T47D (cell line): ENCODE measurements around the gene RNLS.
A peak's percentile ranks its signal among the peaks of the same experiment; 100 is the strongest.

Experiments
- DNase-seq, 2 experiments: peaks; one replicate each; pipeline versions ENCODE4 v3.0.0 to v3.0.0-alpha.2; 2011 to 2012; ENCODE audit warnings: low read depth in 1 of 2, low spot score in 1 of 2
- JUND ChIP-seq: IDR thresholded peaks from 2 replicates; pipeline ENCODE4 v1.6.1; 2012; ENCODE audit warnings: low read depth
- in situ Hi-C: cut with HindIII; loops from 2 replicates; pipeline ENCODE4 v1.10.0; 2016; ENCODE audit warnings: low sequenced_read_pairs, low pct_unique_long_range_greater_than_20kb

RNLS gene

DNA sequence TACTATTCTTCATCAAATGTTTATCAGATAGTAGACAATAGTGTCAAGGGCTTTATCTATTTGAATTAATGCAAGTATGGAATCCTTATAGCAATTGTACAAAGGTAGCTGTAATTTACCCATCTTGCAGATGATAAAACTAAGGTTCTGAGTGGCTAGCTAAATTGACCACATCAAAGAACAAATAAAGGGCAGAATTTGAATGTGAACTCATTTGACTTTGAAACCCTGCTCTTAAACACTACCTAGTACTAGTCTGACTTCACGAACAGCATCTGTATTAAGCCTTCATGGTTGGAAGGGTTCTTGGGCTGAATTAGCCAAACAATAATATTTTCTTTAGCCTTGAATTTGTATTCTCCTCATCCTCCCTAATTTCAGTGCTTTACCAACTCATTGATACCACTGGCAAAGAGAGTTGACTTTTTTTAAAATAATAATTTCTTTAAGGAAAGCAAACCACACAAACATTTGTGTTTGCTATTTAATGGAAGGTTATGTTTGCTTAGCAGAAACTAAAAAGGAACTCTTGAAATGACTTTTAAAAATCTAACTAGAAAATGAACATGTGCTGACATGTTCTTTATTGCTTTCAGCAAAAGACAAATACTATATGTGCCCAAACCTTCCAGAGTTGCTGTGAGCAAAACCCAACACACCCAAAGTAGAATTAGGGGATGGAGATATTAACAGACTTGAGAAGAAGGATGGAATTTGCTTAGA, 322.6 kb downstream of the RNLS start:
- DNase-seq, result no peak
- TF ChIP-seq JUND, result no peak
- in situ Hi-C loops, result no loop called here

DNA sequence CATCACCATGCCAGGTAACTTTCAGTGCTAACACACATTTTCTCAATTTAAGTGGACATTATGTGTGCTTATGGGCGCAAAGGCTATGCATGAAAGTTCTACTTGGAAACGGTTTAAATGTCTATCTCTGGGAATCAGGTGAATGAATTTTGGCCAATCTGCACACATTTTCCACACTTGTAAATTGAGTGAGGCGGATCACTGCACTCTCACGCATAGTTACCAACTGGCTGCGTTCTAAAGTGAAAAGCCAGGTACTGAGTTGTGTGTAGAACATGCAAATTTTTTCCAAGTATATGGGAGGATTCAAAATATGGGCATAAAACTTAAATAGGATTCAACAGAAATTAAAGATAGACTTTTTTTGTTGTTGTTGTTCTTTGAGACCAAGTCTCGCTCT, 323.7 kb downstream of the RNLS start:
- in situ Hi-C loops, result no loop called here
- TF ChIP-seq JUND, result no peak
- no peak for DNase-seq

DNA sequence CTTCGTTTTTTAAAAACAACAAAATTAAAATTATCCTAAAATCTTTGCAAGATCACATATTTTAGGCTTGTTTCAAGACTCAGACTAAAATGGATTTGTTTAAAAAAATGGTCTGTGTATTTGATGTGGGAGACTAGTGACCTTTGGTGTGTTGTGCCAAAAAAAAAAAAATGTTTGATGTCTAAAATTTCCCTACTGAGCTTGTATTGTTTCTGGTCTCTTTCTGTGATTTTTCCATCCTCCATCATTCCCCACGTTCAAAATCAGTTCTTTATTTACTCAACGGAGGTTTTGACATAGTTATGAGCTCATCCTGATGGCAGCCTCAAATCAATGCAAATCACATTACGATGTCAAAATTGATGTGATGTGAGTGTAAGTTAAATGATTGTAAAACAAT, 326.2 kb downstream of the RNLS start:
- no peak for DNase-seq
- no peak for TF ChIP-seq JUND
- in situ Hi-C loops, result no loop called here

DNA sequence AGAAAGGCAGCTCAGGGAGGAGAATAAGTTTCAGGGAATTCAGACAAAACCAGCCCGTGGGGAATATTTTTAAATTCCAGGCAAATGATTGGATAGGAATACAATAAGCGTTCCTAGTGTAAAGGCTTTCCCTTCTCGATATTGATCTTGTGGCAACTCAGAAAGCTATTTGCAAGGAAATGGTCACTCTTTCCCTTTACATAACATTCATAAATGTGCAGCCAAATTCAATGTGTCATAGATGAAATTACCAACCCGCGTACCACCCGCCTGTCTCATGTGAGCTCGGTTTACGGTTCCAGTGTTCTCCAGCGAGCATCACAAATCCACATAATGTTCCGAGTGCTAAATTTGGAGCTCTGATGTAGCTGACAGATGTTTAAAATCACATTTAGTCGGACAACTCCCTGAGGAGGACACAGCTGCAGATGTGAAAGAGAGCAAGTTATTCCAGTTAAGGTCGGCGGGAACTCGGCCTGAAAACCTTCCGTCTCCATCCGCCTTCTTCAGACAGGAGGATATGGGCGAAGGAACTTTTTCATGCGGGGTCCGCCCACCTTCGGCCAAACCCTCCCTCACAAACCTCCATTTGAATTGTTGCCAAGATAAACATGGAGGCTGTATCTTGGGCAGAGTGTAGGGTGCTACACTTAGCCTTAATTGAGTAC, 327.0 kb downstream of the RNLS start:
- DNase-seq, result no peak
- TF ChIP-seq JUND, result no peak
- in situ Hi-C loops, result no loop called here

DNA sequence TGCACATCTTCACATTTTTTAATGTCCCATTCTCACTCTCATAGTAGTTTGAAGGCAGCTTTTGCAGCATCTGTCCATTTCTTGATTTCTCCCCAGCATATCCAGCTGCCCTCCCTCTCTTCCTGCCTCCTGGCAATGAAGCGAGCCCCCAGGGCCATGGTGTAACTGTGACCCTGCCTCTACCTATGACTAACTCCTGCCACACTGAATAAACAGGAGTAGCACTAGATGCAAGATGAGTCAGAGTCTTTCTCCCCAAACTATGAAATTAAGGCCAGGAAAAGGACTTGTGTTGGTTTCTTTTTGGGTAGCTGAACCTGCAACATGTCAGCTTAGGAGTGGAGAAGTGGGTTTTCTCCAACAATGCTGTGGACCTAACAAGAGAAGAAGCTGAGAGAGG, 329.0 kb downstream of the RNLS start:
- in situ Hi-C loops, result no loop called here
- peak in 1 of 2 experiments; percentile 35 for DNase-seq
- no peak for TF ChIP-seq JUND

DNA sequence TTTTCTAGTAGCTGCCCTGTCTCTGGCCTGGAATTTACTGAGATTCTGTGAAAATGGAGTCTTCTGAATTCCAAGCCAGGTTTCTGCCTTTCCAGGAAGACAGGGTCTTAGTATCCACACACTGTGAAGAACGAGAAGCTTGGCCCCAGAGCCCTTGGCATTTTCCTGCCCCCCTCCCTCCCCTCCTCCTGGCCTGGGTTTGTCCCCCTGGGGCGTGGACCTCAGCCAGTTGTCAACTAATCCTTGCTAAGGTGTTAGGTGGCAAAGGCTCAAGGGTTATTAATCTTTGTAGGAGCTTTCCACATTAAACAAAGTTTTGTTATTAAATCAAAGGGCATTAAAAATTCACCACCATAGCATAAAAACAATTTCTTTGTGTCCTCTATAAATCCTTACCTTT, 329.5 kb downstream of the RNLS start:
- in situ Hi-C loops, result no loop called here
- DNase-seq, result peak in 1 of 2 experiments; percentile 9
- TF ChIP-seq JUND, result no peak

DNA sequence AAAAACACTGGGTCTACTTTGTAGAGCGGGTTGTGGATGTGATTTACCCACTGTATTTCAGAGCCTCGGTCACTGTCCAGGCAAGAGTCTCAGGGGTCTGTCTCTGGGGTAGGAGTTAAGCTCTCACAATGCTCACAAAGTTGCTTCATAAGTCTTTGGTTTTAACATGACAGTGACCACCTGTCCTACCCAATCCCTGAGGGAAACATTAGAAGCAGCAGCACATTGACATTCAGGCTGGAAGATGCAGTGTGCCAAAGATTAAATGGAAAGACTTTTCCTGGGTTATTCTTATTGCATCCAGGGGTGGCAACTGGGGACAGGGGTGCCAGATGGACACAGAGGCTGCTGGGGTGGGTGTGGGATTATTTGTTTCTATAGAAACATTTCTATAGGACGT, 330.0 kb downstream of the RNLS start:
- in situ Hi-C loops, result no loop called here
- TF ChIP-seq JUND, result no peak
- no peak for DNase-seq

DNA sequence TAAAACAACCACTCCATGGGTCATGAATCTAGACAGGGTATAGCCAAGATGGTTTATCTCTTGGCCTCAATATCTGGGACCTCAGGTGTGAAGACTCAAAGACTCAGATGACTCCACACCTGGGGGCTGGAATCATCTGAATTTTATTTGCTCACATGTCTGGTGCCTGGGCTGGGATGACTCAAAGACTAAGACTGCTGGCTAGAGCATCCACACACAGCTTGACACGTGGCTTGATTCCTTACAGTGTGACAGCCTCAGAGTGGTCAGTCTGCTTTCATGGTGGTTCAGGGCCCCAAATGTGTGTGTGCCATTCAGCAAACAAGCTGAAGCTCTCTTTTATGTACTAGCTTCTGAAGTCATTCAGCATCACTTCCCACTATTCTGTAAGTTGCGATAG, 333.7 kb downstream of the RNLS start:
- no peak for DNase-seq
- in situ Hi-C loops, result no loop called here
- no peak for TF ChIP-seq JUND

DNA sequence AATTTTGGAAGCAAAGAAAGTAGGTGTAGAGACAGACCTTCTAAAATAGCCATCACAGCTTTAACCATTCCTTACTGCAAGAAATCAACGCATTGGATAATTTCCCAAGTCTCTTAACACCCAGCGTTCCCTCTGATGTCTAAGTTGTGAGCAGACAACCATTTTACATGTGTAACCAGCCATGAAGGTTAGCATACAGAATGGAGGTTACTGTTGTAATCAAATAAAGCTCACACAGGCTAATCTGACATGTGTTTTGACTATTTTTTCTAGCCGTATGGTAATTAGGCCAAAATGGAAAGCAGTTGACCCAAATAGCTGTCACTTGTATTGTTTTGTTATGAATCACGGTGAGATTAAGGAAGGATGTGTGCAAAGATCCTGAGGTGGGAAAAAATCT, 336.4 kb downstream of the RNLS start:
- DNase-seq, result no peak
- in situ Hi-C loops, result no loop called here
- TF ChIP-seq JUND, result no peak

DNA sequence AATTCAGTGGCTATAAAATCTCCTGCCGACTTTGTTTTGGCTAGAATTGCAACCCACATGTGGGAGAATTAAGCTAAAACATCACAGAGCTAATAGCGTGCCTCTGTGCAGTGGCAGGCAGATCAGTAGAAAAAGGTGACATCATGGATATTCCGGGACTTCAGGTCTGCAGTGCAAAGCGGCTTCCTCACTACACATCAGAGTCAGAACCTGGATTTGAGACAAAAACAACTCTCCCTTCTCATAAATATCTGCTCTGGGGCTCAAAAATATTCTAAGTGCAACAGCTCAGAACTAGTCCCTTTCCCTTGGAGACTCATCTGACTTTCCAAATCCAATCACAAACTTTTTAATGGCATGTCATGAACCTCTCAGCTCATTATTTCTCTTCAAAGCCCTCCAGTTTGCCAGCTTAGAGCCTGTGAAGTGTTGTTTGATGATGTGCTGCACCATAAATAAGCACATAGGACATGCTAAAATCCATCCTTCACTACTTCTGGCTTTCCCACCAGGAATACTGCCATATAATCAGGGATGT, 337.1 kb downstream of the RNLS start:
- TF ChIP-seq JUND, result no peak
- in situ Hi-C loops, result no loop called here
- DNase-seq, result no peak

DNA sequence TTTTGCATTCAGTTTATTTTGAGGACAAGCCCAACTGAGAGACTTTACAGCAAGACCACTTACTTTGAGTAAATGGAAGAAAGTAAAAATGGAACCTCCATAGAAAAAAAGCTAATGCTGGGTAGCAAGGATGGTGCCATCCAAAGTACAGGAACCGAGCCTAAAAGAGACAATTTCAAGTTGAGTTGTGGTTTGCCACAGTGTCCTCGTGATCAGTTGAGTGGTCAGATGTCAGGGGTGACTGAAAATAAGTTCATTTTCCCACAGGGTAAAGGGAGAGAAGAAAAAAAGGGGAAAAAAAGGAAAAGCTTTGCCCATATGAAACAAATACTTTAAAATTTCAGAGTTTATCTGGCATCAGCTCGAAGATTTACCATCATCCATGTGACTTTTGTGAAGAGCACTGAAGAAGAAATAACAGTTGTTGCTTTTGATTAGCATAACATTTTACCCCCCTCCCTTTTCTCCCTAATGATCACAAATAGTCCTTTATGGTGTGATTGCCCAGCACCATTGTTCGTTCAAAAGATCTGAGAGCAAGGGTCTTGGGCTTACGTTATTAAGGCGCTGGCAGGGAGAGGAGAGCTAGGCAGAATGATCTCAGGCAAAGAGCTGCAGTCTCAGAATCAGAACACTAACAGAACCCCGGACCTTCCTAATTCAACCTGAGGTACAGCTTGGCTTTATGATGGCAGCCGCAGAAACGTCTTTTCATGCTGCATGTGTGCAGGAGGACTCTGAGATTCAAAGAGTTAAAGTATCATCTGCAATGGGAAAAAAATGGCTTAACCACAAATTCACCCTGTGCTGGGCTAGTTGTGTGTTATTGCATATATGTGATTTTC, 338.1 kb downstream of the RNLS start:
- no peak for DNase-seq
- in situ Hi-C loops, result no loop called here
- no peak for TF ChIP-seq JUND

DNA sequence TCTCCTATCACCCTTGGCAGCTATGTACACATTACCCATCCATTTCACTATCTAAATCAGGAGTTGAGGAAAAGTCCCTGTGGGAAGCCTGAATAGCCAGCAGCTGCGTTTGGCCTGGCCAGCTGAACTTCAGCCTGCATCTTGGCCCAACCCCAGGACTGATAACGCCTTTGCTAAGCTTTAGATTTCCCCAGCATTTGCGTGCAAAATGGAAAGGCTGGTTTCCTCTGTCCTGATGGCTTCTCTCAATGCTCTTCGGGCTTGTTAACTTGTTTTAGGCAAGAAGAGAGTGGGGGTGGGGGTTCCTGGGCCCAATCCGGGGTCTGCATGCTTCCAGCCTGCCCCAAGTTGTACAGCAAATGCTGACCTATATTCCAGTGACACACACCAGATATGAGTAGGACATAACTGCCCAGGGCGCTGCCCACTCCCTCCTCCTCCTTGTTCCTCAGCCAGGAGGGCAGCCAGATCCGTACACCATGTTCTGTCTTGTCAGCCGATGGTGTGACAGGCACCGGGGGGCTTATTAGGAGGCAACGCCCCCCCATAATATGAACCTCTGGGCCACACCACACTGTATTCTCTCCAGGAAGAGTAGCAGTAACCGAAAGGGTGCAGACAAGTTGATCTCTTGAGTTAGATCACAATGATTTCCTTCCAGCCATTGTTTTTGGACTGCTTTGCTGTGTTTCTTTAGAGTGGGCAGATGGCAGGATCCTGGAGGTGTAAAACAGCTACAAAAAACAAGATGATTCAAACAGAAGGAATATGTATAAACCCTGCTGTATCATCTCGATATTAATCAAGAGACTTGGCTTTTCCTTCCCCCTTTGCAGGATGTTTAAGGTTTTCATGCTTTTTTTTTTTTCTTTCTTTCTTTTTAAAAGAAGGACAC, 339.0 kb downstream of the RNLS start:
- in situ Hi-C loops, result no loop called here
- no peak for DNase-seq
- TF ChIP-seq JUND, result no peak
